HG02571 (cell line): ENCODE measurements around the gene C6.

ENCODE experiments used
- ATAC-seq: cut with Tn5 transposase; IDR thresholded peaks from one replicate; pipeline ENCODE4 v1.9.1; 2021; ENCODE audit warnings: mild to moderate bottlenecking, moderate library complexity; ENCODE audit not compliant: unreplicated experiment

The C6 gene

GRCh38 chr5:41127967-41128690 lies 85.2 kb downstream of the C6 start:
- ATAC-seq = no peak

GRCh38 chr5:41122459-41122858 lies 90.9 kb downstream of the C6 start:
- no peak for ATAC-seq

DNA sequence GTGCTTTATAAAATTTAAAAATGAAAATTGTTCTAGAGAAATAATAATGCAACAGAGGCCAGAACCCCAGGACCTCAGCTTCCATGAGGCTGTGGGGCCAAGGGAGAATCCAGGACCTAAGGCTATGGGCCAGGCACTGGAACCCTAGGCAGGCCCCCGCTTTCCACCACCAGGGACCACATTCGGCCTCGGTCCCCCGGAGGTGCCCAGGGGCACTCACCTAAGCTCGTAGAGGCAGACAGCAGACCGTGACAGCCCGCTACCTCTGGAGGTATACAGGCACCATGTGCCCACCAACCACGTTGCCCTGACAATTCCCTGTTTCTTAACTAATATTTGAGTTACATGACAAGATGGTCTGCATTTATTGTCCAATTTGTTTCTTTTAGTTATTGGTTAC lies 92.7 kb downstream of the C6 start:
- ATAC-seq = no peak

DNA sequence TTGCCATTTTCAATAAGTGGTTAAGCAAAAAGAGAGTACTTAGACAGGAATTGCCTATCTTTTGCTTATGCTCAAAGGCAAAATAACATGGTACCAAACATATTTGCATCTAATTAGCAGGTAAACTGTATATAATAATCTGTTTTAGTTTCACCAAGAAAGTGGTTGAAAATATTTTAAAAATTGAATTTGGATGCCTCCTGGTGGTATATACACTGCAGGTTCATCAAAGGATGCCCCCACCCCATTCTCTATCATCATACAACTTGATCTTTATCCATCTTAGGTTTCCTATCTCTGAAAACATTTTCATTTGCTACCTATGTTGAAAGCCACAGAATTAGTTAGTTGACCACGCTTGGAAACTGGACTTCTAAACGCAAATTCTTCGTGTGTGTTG lies 95.2 kb downstream of the C6 start:
- no peak for ATAC-seq

DNA sequence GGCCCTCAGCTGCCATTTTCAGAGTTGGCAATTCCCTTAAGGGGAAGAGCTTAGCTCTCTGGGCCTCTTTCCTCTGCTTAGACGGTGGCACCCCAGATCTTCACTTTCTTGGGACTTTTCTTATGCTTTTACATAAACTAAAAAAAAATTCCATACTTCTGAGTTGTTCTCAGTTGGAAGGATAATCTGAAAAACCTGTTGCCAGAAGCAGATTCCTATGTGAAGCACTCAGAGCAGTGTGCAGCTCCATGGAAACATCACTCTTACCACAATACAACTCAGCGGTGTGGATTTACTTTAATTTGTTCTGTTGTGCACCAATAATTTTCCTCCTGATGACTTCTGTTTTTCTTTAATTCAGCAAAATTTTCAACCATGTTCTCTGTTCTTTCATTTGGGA lies 98.1 kb downstream of the C6 start:
- no peak for ATAC-seq

- no peak for ATAC-seq
Observed at GRCh38 chr5:41112486-41113455, 100.6 kb downstream of the C6 start.

DNA sequence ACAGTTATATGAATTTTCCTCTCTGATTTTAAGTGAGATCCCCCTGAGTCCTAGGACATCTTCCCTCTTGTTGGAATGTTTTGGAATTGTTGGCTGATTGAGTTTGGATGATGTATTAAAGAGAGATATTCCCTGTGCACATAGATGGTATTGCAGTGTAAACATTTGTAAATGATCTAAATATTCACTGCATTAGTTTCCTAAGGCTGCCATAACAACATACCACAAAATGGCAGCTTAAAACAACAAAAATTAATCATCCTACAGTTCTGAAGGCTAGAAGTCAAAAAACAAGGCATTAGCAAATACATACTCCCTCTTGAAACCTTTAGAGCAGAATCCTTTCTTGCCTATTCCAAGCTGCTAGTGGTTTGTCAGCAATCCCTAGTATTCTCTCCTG lies 104.1 kb downstream of the C6 start:
- ATAC-seq = no peak

- ATAC-seq = no peak
Observed at GRCh38 chr5:41102341-41102740, 111.0 kb downstream of the C6 start.

DNA sequence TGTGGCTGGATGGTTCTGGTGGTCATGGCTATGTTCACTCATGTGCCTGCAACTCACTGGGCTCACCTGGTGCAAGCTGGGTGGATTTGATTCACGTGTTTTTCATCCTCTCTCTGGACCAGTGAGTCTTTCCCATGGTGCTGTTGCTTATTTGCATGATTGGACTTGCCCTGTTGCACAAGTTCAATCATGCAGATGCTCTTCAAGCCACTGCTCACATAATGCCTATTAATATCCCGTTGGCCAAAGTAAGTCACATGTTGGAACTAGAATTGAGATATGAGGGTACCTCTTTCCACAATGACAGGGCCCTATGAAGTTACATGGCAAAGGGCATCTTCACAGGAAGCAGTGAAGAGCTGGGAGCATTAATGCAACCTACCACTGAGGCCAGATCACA lies 115.7 kb downstream of the C6 start:
- no peak for ATAC-seq

GRCh38 chr5:41095324-41096101 lies 117.8 kb downstream of the C6 start:
- ATAC-seq = no peak

DNA sequence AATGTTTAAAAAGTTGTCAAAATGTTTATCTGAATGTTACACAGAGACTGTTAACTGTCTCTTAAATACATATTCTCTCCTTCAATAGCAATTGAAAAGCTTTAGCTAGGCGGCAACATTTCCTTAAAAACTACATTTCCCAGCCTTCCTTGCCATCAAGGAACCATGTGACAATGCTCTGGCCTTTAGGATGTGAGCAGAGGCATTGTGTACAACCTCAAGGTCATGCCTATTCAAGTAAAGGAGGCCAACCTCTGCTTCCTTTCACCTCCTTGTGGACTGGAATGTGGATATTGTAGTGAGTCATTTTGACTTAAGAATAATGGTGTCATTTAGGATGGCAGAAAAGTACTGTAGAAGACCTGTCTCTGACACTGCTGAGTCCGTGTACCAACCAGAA lies 118.5 kb downstream of the C6 start:
- ATAC-seq = no peak

DNA sequence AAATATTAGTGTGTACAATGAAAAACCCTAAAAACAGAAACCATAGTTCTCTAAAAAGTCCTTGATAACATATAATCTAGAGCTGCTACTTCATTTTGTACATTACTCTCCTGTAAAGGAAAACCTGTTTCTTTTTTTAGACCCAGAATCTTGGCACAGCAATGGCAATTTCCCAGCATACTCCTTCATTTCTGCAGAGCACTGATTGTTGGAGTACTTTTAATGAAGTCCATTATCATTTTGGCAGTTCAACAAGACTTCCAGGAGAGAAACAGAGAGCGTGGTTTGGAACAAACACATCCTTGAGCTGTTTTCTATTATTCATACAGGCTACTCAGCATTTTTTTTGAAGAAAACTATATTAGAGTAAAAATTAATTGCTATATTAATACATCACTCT lies 119.5 kb downstream of the C6 start:
- no peak for ATAC-seq
